ENCODE results near the gene CAMTA1. TPM values are rescaled to one million over a fixed set of nuclear protein-coding genes. Genes with fewer than 3 reads are reported as not detected.
"Not testable (repeated sequence)": the region's sequence is repeated elsewhere in the genome, so short reads cannot be mapped to it uniquely, and the experiment has no call there.

CAMTA1 gene
- total RNA-seq, 1 donor from 2014 or later, result 99.0 TPM

- no peaks in the 10 kb centered on the region for H3K36me3 Mint-ChIP-seq (ENCODE audit: insufficient read depth)
- H3K4me3 Mint-ChIP-seq (ENCODE audit: low read depth), result no peak overlapping the region
- no peaks in the 10 kb centered on the region for H3K27me3 Mint-ChIP-seq
- H3K9me3 Mint-ChIP-seq (ENCODE audit: low read depth), result no peaks in the 10 kb centered on the region
- TF ChIP-seq, protein P1, sequence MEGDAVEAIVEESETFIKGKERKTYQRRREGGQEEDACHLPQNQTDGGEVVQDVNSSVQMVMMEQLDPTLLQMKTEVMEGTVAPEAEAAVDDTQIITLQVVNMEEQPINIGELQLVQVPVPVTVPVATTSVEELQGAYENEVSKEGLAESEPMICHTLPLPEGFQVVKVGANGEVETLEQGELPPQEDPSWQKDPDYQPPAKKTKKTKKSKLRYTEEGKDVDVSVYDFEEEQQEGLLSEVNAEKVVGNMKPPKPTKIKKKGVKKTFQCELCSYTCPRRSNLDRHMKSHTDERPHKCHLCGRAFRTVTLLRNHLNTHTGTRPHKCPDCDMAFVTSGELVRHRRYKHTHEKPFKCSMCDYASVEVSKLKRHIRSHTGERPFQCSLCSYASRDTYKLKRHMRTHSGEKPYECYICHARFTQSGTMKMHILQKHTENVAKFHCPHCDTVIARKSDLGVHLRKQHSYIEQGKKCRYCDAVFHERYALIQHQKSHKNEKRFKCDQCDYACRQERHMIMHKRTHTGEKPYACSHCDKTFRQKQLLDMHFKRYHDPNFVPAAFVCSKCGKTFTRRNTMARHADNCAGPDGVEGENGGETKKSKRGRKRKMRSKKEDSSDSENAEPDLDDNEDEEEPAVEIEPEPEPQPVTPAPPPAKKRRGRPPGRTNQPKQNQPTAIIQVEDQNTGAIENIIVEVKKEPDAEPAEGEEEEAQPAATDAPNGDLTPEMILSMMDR (IDR thresholded peaks at IDR 0.05; ENCODE audit: unreplicated experiment), result no peak
- DNase-seq (ENCODE audit: low spot score, unreplicated experiment), result no peak
- no peak overlapping the region for H3K27ac Mint-ChIP-seq
- no peaks in the 10 kb centered on the region for H3K4me1 Mint-ChIP-seq (ENCODE audit: low read depth)
These were observed 622.9 kb downstream of the CAMTA1 start for GRCh38 chr1:7407980-7408770.

GRCh38 chr1:7408771-7409150 is 623.5 kb downstream of the CAMTA1 start:
- Mint-ChIP-seq H3K9me3 (ENCODE audit: low read depth) (no peaks in the 10 kb centered on the region), H3K4me1 (ENCODE audit: low read depth) (no peaks in the 10 kb centered on the region), H3K4me3 (ENCODE audit: low read depth) (no peak overlapping the region), H3K27me3 (no peaks in the 10 kb centered on the region), H3K36me3 (ENCODE audit: insufficient read depth) (no peaks in the 10 kb centered on the region), H3K27ac (no peak overlapping the region)
- no peak for DNase-seq (ENCODE audit: low spot score, unreplicated experiment)
- TF ChIP-seq, protein P1 (IDR thresholded peaks at IDR 0.05; ENCODE audit: unreplicated experiment), result no peak

GRCh38 chr1:7409278-7409677 is 624.0 kb downstream of the CAMTA1 start:
- Mint-ChIP-seq H3K4me3 (ENCODE audit: low read depth) (no peak overlapping the region), H3K9me3 (ENCODE audit: low read depth) (no peaks in the 10 kb centered on the region), H3K27ac (no peak overlapping the region), H3K27me3 (no peaks in the 10 kb centered on the region), H3K36me3 (ENCODE audit: insufficient read depth) (no peaks in the 10 kb centered on the region), H3K4me1 (ENCODE audit: low read depth) (no peaks in the 10 kb centered on the region)
- DNase-seq (ENCODE audit: low spot score, unreplicated experiment), result no peak
- TF ChIP-seq, protein P1 (IDR thresholded peaks at IDR 0.05; ENCODE audit: unreplicated experiment), result no peak

GRCh38 chr1:7410156-7410555 is 624.9 kb downstream of the CAMTA1 start:
- DNase-seq (ENCODE audit: low spot score, unreplicated experiment), result no peak
- TF ChIP-seq, protein P1 (IDR thresholded peaks at IDR 0.05; ENCODE audit: unreplicated experiment), result no peak
- Mint-ChIP-seq H3K27ac (no peak overlapping the region), H3K36me3 (ENCODE audit: insufficient read depth) (no peaks in the 10 kb centered on the region), H3K4me3 (ENCODE audit: low read depth) (no peak overlapping the region), H3K4me1 (ENCODE audit: low read depth) (no peaks in the 10 kb centered on the region), H3K27me3 (no peaks in the 10 kb centered on the region), H3K9me3 (ENCODE audit: low read depth) (no peaks in the 10 kb centered on the region)

DNA sequence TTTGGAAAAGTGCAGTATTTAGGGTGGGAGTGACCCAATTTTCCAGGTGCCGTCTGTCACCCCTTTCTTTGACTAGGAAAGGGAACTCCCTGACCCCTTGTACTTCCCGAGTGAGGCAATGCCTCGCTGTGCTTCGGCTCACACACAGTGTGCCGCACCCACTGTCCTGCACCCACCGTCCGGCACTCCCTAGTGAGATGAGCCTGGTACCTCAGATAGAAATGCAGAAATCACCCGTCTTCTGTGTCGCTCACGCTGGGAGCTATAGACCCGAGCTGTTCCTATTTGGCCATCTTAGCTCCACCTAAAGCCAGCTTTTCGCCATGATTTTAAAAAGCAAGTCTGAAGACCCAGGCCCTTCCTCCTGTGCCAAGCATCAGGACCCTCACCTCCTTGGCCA is 632.4 kb downstream of the CAMTA1 start:
- not testable (repeated sequence) for H3K27ac Mint-ChIP-seq; H3K4me3 Mint-ChIP-seq (ENCODE audit: low read depth); H3K36me3 Mint-ChIP-seq (ENCODE audit: insufficient read depth); H3K4me1 Mint-ChIP-seq (ENCODE audit: low read depth); H3K27me3 Mint-ChIP-seq; DNase-seq (ENCODE audit: low spot score, unreplicated experiment)
- H3K9me3 Mint-ChIP-seq (ENCODE audit: low read depth), result peaks cover 14% of the 10 kb centered on the region

Data from progenitor cell of endocrine pancreas (in vitro differentiated cells).